Upper lobe of left lung (tissue), 6 donors: ENCODE results near the gene ABCB6. TPM values are rescaled to one million over a fixed set of nuclear protein-coding genes. Genes with fewer than 3 reads are reported as not detected.

ENCODE experiments used
- ATAC-seq, 2 donors: fragments of 200-7000 bp; cut with Tn5 transposase; one replicate each; pipeline ENCODE4 v1.9.1; 2022; ENCODE audit warnings: mild to moderate bottlenecking in 2 of 2, moderate library complexity in 2 of 2; ENCODE audit not compliant: low FRiP score in 2 of 2
- DNase-seq, 2 donors: peaks; one replicate each; pipeline ENCODE4 v3.0.0-alpha.2; 2019 to 2020
- H3K27ac ChIP-seq, 4 donors: fragments of 200-600 bp; sonication (generic); one replicate each; pipeline ENCODE4 v1.5.1; 2016 to 2019
- H3K27me3 ChIP-seq, 4 donors: fragments of 200-600 bp; sonication (generic); one replicate each; pipeline ENCODE4 v1.5.1; 2017 to 2019
- H3K36me3 ChIP-seq, 4 donors: fragments of 200-600 bp; sonication (generic); one replicate each; pipeline ENCODE4 v1.5.1; 2016 to 2019
- H3K4me1 ChIP-seq, 4 donors: fragments of 200-600 bp; sonication (generic); one replicate each; pipeline ENCODE4 v1.5.1; 2018 to 2019
- H3K4me3 ChIP-seq, 4 donors: fragments of 200-600 bp; sonication (generic); one replicate each; pipeline ENCODE4 v1.5.1; 2017 to 2019; ENCODE audit warnings: mild to moderate bottlenecking in 2 of 4, moderate library complexity in 1 of 4
- H3K9me3 ChIP-seq, 4 donors: fragments of 200-600 bp; sonication (generic); one replicate each; pipeline ENCODE4 v1.5.1; 2018 to 2019
- CTCF ChIP-seq, 6 experiments: fragments of 450-650 bp in 4 of 6; fragments of 200-600 bp in 2 of 6; sonication (generic) in 2 of 6; IDR thresholded peaks; one replicate each; pipeline ENCODE4 v1.5.1; 2016 to 2019; ENCODE audit warnings: antibody characterized with exemption in 6 of 6
- EP300 ChIP-seq, 4 donors: sonication (generic); formaldehyde crosslinking; IDR thresholded peaks; one replicate each; pipeline ENCODE4 v1.5.1; 2017; ENCODE audit warnings: antibody characterized with exemption in 4 of 4, control low read depth in 2 of 4
- POLR2A ChIP-seq, 4 donors: fragments of 450-650 bp; IDR thresholded peaks; one replicate each; pipeline ENCODE4 v1.5.1; 2016 to 2017; ENCODE audit warnings: antibody characterized with exemption in 4 of 4, mild to moderate bottlenecking in 2 of 4
- POLR2AphosphoS5 ChIP-seq, 2 donors: sonication (generic); formaldehyde crosslinking; IDR thresholded peaks; one replicate each; pipeline ENCODE4 v1.5.1; 2017; ENCODE audit warnings: antibody characterized with exemption in 2 of 2
- WGBS, 2 donors: methylation state at CpG; one replicate each; pipeline ENCODE4 v1.1.5; 2017 to 2018; 5-methylcytosine and 5-hydroxymethylcytosine counted together
- total RNA-seq, 6 donors: library from RNA; depleted of rRNA in 4 of 6; stranded (reverse); fragments of >200 nt in 4 of 6; gene quantifications; one replicate each; pipeline versions ENCODE4 v1.1.0 to v1.2.1, GENCODE V29; 2016 to 2021
- donor health status: DM: no; HTN: no; CAD: no; lungs with moderate emphysema.
- donor health status: DM: no; HTN: yes; CAD: no; lungs with severe emphysema.

The ABCB6 gene
- 10 to 100 TPM; 11.0 to 35.6 (median 21.9) TPM for total RNA-seq

- H3K9me3 ChIP-seq: no peaks in the 10 kb centered on the region
- 20 to 22% methylated on average over 18 to 44 of the region's 71 CpGs for WGBS, 2 donors
- peak within 1 kb of the TSS; percentile 82 to 92 (median 90) for H3K27ac ChIP-seq
- H3K27me3 ChIP-seq: no peaks in the 10 kb centered on the region
- ATAC-seq: peak; percentile 93 to 95
- peaks cover 35 to 58% (median 48%) of the 10 kb centered on the region in 4 donors for H3K36me3 ChIP-seq
- H3K4me3 ChIP-seq: peak within 1 kb of the TSS; percentile 28 to 74 (median 61)
- H3K4me1 ChIP-seq: peaks cover 20 to 35% (median 29%) of the 10 kb centered on the region in 4 donors
- peak; percentile 97 for DNase-seq
- TF ChIP-seq POLR2A (IDR thresholded peaks at IDR 0.05) (peak in 2 of 4 donors; percentile 58 to 80), EP300 (IDR thresholded peaks at IDR 0.05) (no peak), CTCF (IDR thresholded peaks at IDR 0.05) (peak in 2 of 6 experiments; percentile 5 to 18), POLR2AphosphoS5 (IDR thresholded peaks at IDR 0.05) (peak in 1 of 2 donors; percentile 80)
These were observed at the start of gene ABCB6 for GRCh38 chr2:219218732-219219701. ABCB6 (minus strand) TSS chr2:219218958; CDS start chr2:219218673, 285 bp downstream.

GRCh38 chr2:219268294-219268693, 49.5 kb upstream of the ABCB6 start:
- Histone ChIP-seq H3K27ac (no peak overlapping the region), H3K4me3 (no peak overlapping the region), H3K36me3 (no peaks in the 10 kb centered on the region), H3K4me1 (no peaks in the 10 kb centered on the region), H3K27me3 (no peaks in the 10 kb centered on the region), H3K9me3 (no peaks in the 10 kb centered on the region)
- WGBS, 2 donors: 89 to 100% methylated on average over 2 of the region's 2 CpGs
- DNase-seq (no peak), ATAC-seq (no peak)
- no peak for TF ChIP-seq EP300 (IDR thresholded peaks at IDR 0.05)
- TF ChIP-seq POLR2A (IDR thresholded peaks at IDR 0.05): no peak
- no peak for TF ChIP-seq CTCF (IDR thresholded peaks at IDR 0.05)
- no peak for TF ChIP-seq POLR2AphosphoS5 (IDR thresholded peaks at IDR 0.05)

- no peak overlapping the region for H3K4me3 ChIP-seq
- H3K4me1 ChIP-seq: no peaks in the 10 kb centered on the region
- H3K27ac ChIP-seq: no peak overlapping the region
- ATAC-seq (no peak), DNase-seq (no peak)
- 92 to 100% methylated on average over 1 of the region's 1 CpG for WGBS, 2 donors
- no peaks in the 10 kb centered on the region for H3K9me3 ChIP-seq
- H3K27me3 ChIP-seq: no peaks in the 10 kb centered on the region
- TF ChIP-seq POLR2AphosphoS5 (IDR thresholded peaks at IDR 0.05) (no peak), CTCF (IDR thresholded peaks at IDR 0.05) (no peak), EP300 (IDR thresholded peaks at IDR 0.05) (no peak), POLR2A (IDR thresholded peaks at IDR 0.05) (no peak)
- no peaks in the 10 kb centered on the region for H3K36me3 ChIP-seq
These were observed 48.1 kb upstream of the ABCB6 start for GRCh38 chr2:219266886-219267285.

- WGBS, 2 donors: 100% methylated on average over 3 of the region's 5 CpGs; no CpG with 5 or more reads in 1 of the 2 donors
- Histone ChIP-seq H3K27me3 (no peaks in the 10 kb centered on the region), H3K36me3 (no peaks in the 10 kb centered on the region), H3K4me1 (no peaks in the 10 kb centered on the region), H3K9me3 (no peaks in the 10 kb centered on the region), H3K4me3 (no peak overlapping the region), H3K27ac (no peak overlapping the region)
- no peak for ATAC-seq
- DNase-seq: no peak
- TF ChIP-seq EP300 (IDR thresholded peaks at IDR 0.05) (no peak), POLR2AphosphoS5 (IDR thresholded peaks at IDR 0.05) (peak in 1 of 2 donors; percentile 13), CTCF (IDR thresholded peaks at IDR 0.05) (no peak), POLR2A (IDR thresholded peaks at IDR 0.05) (peak in 1 of 4 donors; percentile 15)
These were observed 47.5 kb upstream of the ABCB6 start for GRCh38 chr2:219266232-219266631.
